SK-N-SH (cell line): Measurements from ENCODE around the gene HTT. TPM values are rescaled to one million over a fixed set of nuclear protein-coding genes. Genes with fewer than 3 reads are reported as not detected.

ENCODE experiments used
- CTCF ChIA-PET: fragments of 300-600, 350-600 bp; formaldehyde crosslinking; extraction: SDS; loops from one replicate; lab custom pipeline; 2021; lab: Yijun Ruan, JAX
- POLR2A ChIA-PET: fragments of 350-600 bp; sonication (Branson Sonifier 250); formaldehyde crosslinking; extraction: SDS; loops from one replicate; lab custom pipeline; 2020; ENCODE audit warnings: antibody characterized with exemption, inconsistent platforms; lab: Yijun Ruan, JAX
- DNase-seq: peaks from one replicate; pipeline ENCODE4 v3.0.0; 2012
- H2AFZ ChIP-seq: fragments of 200-600 bp; sonication (generic); 2 replicates; pipeline ENCODE4 v1.8.1; 2016; ENCODE audit warnings: antibody characterized with exemption, mild to moderate bottlenecking, low read depth
- H3F3A ChIP-seq: fragments of 200-600 bp; sonication (generic); replicated peaks from 2 replicates; pipeline ENCODE3; 2016; ENCODE audit warnings: antibody characterized with exemption, mild to moderate bottlenecking; ENCODE audit not compliant: insufficient read depth
- H3K27ac ChIP-seq, 2 experiments: fragments of 200-500 bp in 1 of 2; fragments of 200-600 bp in 1 of 2; sonication (Bioruptor generic) in 1 of 2; sonication (generic), shearing (Covaris generic) in 1 of 2; 2 replicates each; pipeline versions ENCODE4 v1.5.1 to v1.6.1; 2014 to 2016; ENCODE audit warnings: low read depth in 2 of 2, inconsistent platforms in 1 of 2, low read length in 1 of 2, mild to moderate bottlenecking in 1 of 2, mixed read lengths in 1 of 2
- H3K27me3 ChIP-seq: fragments of 200-600 bp; sonication (generic), shearing (Covaris generic); 2 replicates; pipeline ENCODE4 v1.6.1; 2016; ENCODE audit warnings: mixed run types; ENCODE audit not compliant: insufficient read depth
- H3K36me3 ChIP-seq, 2 experiments: fragments of 200-500 bp in 1 of 2; fragments of 200-600 bp in 1 of 2; sonication (Bioruptor generic) in 1 of 2; sonication (generic) in 1 of 2; replicated peaks in 1 of 2; 2 replicates each; pipeline versions ENCODE3 to v1.5.1; 2014 to 2016; ENCODE audit warnings: low read length in 1 of 2, mild to moderate bottlenecking in 1 of 2; ENCODE audit not compliant: insufficient read depth in 2 of 2, control insufficient read depth in 1 of 2
- H3K4me1 ChIP-seq, 2 experiments: fragments of 200-500 bp in 1 of 2; fragments of 200-600 bp in 1 of 2; sonication (Bioruptor generic) in 1 of 2; sonication (generic), shearing (Covaris generic) in 1 of 2; 2 replicates each; pipeline versions ENCODE4 v1.5.1 to v1.6.1; 2014 to 2016; ENCODE audit warnings: low read depth in 1 of 2, low read length in 1 of 2, mixed run types in 1 of 2; ENCODE audit not compliant: insufficient read depth in 2 of 2, control insufficient read depth in 1 of 2
- H3K4me2 ChIP-seq: fragments of 200-600 bp; sonication (generic), shearing (Covaris generic); 2 replicates; pipeline ENCODE4 v1.6.1; 2017; ENCODE audit warnings: mixed run types
- H3K4me3 ChIP-seq, 2 experiments: fragments of 200-500 bp in 1 of 2; fragments of 200-600 bp in 1 of 2; sonication (Bioruptor generic) in 1 of 2; sonication (generic), shearing (Covaris generic) in 1 of 2; 2 replicates each; pipeline versions ENCODE4 v1.5.1 to v1.8.1; 2014 to 2016; ENCODE audit warnings: low read depth in 2 of 2, inconsistent platforms in 1 of 2, low read length in 1 of 2, mild to moderate bottlenecking in 1 of 2, mixed read lengths in 1 of 2, moderate library complexity in 1 of 2
- H3K79me2 ChIP-seq: fragments of 200-600 bp; sonication (generic); 2 replicates; pipeline ENCODE4 v1.8.1; 2017; ENCODE audit warnings: mild to moderate bottlenecking; ENCODE audit not compliant: insufficient read depth
- H3K9ac ChIP-seq: fragments of 200-600 bp; sonication (generic); 2 replicates; pipeline ENCODE4 v1.6.1; 2017; ENCODE audit warnings: mixed run types
- H3K9me2 ChIP-seq: fragments of 200-600 bp; sonication (generic); 2 replicates; pipeline ENCODE4 v1.6.1; 2017; ENCODE audit warnings: mixed run types
- H3K9me3 ChIP-seq: fragments of 200-600 bp; sonication (generic); 2 replicates; pipeline ENCODE4 v1.6.1; 2017; ENCODE audit warnings: mixed run types, mild to moderate bottlenecking, moderate library complexity
- H4K20me1 ChIP-seq: fragments of 200-600 bp; sonication (generic); 2 replicates; pipeline ENCODE4 v1.6.1; 2017; ENCODE audit warnings: mild to moderate bottlenecking, mixed run types; ENCODE audit not compliant: insufficient read depth
- CHD2 ChIP-seq: fragments of 150-350 bp; IDR thresholded peaks from 2 replicates; pipeline ENCODE4 v1.6.1; 2018; ENCODE audit warnings: low read length; ENCODE audit not compliant: partially characterized antibody
- EP300 ChIP-seq, 2 experiments: IDR thresholded peaks; 2 replicates each; pipeline versions ENCODE4 v1.4.0 to v1.6.1; 2012; ENCODE audit warnings: borderline replicate concordance in 1 of 2, low read depth in 1 of 2, low read length in 1 of 2
- EZH2phosphoT487 ChIP-seq: fragments of 200-600 bp; sonication (generic); IDR thresholded peaks from 2 replicates; pipeline ENCODE4 v1.6.1; 2017; ENCODE audit warnings: low read depth, mixed run types, mild to moderate bottlenecking, antibody characterized with exemption, moderate library complexity, borderline replicate concordance
- FOXJ3 ChIP-seq: sonication (generic); formaldehyde crosslinking; IDR thresholded peaks from 2 replicates; pipeline ENCODE4 v1.5.1; 2020; ENCODE audit warnings: mild to moderate bottlenecking, missing genetic modification reagents
- GABPA ChIP-seq: IDR thresholded peaks from 2 replicates; pipeline ENCODE4 v1.4.0; 2012; ENCODE audit warnings: low read depth, mild to moderate bottlenecking
- JUND ChIP-seq: IDR thresholded peaks from 2 replicates; pipeline ENCODE4 v1.4.0; 2012
- MXI1 ChIP-seq: IDR thresholded peaks from 2 replicates; pipeline ENCODE4 v1.6.1; 2012; ENCODE audit warnings: mild to moderate bottlenecking, low read depth, low read length, improper control_type of control experiment
- RCOR1 ChIP-seq: fragments of 150-350 bp; IDR thresholded peaks from 2 replicates; pipeline ENCODE4 v1.6.1; 2017; ENCODE audit warnings: antibody characterized with exemption, low read length
- RXRA ChIP-seq: IDR thresholded peaks from 2 replicates; pipeline ENCODE4 v1.4.0; 2012; ENCODE audit warnings: low read depth, mild to moderate bottlenecking, borderline replicate concordance
- SIN3A ChIP-seq: IDR thresholded peaks from 2 replicates; pipeline ENCODE4 v1.6.1; 2012; ENCODE audit warnings: low read depth, mild to moderate bottlenecking, low read length, moderate library complexity, borderline replicate concordance
- SMC3 ChIP-seq: IDR thresholded peaks from 2 replicates; pipeline ENCODE4 v1.6.1; 2012; ENCODE audit warnings: low read depth, low read length, improper control_type of control experiment
- TCF12 ChIP-seq: IDR thresholded peaks from 2 replicates; pipeline ENCODE4 v1.4.0; 2012
- TEAD4 ChIP-seq: IDR thresholded peaks from 2 replicates; pipeline ENCODE4 v1.4.0; 2012; ENCODE audit warnings: mild to moderate bottlenecking, borderline replicate concordance; ENCODE audit not compliant: insufficient read depth
- WGBS: methylation state at CpG from one replicate; pipeline ENCODE4 v1.1.6; 2017; ENCODE audit warnings: low lambda C conversion rate; 5-methylcytosine and 5-hydroxymethylcytosine counted together
- polyA plus RNA-seq, 3 experiments: library from polyadenylated mRNA; depleted of rRNA; stranded (reverse); fragments of >200 nt; gene quantifications; 2 replicates each; pipeline ENCODE4 v1.2.3, GENCODE V29; 2012
- TF ChIP-seq, protein P1 (sequence below): IDR thresholded peaks from 2 replicates; pipeline ENCODE4 v1.6.1; 2012; ENCODE audit warnings: mild to moderate bottlenecking, low read depth, low read length, moderate library complexity
- TF ChIP-seq, protein P2 (sequence below): fragments of 150-350 bp; IDR thresholded peaks from 2 replicates; pipeline ENCODE4 v1.6.1; 2016; ENCODE audit warnings: mild to moderate bottlenecking, low read depth, low read length
- TF ChIP-seq, protein P3 (sequence below): fragments of 200-600 bp; sonication (generic); IDR thresholded peaks from 2 replicates; pipeline ENCODE4 v1.6.1; 2017; ENCODE audit warnings: antibody characterized with exemption, mild to moderate bottlenecking, moderate library complexity

HTT gene
- polyA plus RNA-seq, 1 of the 3 experiments (the other 2 are of a cell fraction) = 11.3 TPM

DNA sequence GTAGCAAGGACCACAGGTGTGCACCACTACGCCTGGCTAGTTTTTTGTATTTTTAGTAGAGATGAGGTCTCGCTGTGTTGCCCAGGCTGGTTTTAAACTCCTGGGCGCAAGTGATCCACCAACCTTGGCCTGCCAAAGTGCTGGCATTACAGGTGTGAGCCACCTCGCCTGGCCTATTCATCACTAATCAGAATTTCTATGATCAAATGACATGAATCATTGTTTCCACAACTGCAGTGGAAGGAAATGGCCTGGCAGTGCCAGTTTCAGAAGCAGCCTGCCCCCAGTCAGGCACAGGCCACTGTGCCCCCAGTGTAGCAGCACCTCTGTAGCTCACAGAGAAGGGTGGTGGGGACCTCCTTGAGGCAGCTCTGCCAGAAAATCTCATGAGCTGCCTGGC lies 108.5 kb downstream of the HTT start:
- no peak for DNase-seq
- H3K36me3 ChIP-seq = peaks cover 46% of the 10 kb centered on the region in 2 experiments
- POLR2A ChIA-PET = no interaction called here
- no peak overlapping the region for H3K4me2 ChIP-seq
- H3K4me3 ChIP-seq = no peak overlapping the region
- H4K20me1 ChIP-seq = no peaks in the 10 kb centered on the region
- H3K9ac ChIP-seq = no peak overlapping the region
- WGBS = 98% methylated on average over 4 of the region's 4 CpGs
- H2AFZ ChIP-seq = no peak overlapping the region
- no peaks in the 10 kb centered on the region for H3K9me3 ChIP-seq
- no peaks in the 10 kb centered on the region for H3K79me2 ChIP-seq
- H3F3A ChIP-seq = no peaks in the 10 kb centered on the region
- CTCF ChIA-PET = interaction anchor here (1.0 kb wide), 1 partner anchor 75 kb away, joined by 4 read pairs; no protein-coding TSS in a partner anchor
- H3K27me3 ChIP-seq = no peaks in the 10 kb centered on the region
- no peaks in the 10 kb centered on the region for H3K9me2 ChIP-seq
- no peak overlapping the region for H3K27ac ChIP-seq
- H3K4me1 ChIP-seq = no peaks in the 10 kb centered on the region; a peak in 1 of 4 replicates
- TF ChIP-seq, protein P1, sequence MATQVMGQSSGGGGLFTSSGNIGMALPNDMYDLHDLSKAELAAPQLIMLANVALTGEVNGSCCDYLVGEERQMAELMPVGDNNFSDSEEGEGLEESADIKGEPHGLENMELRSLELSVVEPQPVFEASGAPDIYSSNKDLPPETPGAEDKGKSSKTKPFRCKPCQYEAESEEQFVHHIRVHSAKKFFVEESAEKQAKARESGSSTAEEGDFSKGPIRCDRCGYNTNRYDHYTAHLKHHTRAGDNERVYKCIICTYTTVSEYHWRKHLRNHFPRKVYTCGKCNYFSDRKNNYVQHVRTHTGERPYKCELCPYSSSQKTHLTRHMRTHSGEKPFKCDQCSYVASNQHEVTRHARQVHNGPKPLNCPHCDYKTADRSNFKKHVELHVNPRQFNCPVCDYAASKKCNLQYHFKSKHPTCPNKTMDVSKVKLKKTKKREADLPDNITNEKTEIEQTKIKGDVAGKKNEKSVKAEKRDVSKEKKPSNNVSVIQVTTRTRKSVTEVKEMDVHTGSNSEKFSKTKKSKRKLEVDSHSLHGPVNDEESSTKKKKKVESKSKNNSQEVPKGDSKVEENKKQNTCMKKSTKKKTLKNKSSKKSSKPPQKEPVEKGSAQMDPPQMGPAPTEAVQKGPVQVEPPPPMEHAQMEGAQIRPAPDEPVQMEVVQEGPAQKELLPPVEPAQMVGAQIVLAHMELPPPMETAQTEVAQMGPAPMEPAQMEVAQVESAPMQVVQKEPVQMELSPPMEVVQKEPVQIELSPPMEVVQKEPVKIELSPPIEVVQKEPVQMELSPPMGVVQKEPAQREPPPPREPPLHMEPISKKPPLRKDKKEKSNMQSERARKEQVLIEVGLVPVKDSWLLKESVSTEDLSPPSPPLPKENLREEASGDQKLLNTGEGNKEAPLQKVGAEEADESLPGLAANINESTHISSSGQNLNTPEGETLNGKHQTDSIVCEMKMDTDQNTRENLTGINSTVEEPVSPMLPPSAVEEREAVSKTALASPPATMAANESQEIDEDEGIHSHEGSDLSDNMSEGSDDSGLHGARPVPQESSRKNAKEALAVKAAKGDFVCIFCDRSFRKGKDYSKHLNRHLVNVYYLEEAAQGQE = no peak
- TF ChIP-seq GABPA (no peak), RCOR1 (no peak), EP300 (IDR thresholded peaks at IDR 0.05; ENCODE audit: borderline replicate concordance in 1 of 2, low read depth in 1 of 2, low read length in 1 of 2) (no peak), CHD2 (no peak), RXRA (no peak), TCF12 (no peak), SIN3A (no peak)
- TF ChIP-seq, protein P2, sequence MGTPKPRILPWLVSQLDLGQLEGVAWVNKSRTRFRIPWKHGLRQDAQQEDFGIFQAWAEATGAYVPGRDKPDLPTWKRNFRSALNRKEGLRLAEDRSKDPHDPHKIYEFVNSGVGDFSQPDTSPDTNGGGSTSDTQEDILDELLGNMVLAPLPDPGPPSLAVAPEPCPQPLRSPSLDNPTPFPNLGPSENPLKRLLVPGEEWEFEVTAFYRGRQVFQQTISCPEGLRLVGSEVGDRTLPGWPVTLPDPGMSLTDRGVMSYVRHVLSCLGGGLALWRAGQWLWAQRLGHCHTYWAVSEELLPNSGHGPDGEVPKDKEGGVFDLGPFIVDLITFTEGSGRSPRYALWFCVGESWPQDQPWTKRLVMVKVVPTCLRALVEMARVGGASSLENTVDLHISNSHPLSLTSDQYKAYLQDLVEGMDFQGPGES = no peak
- TF ChIP-seq, protein P3, sequence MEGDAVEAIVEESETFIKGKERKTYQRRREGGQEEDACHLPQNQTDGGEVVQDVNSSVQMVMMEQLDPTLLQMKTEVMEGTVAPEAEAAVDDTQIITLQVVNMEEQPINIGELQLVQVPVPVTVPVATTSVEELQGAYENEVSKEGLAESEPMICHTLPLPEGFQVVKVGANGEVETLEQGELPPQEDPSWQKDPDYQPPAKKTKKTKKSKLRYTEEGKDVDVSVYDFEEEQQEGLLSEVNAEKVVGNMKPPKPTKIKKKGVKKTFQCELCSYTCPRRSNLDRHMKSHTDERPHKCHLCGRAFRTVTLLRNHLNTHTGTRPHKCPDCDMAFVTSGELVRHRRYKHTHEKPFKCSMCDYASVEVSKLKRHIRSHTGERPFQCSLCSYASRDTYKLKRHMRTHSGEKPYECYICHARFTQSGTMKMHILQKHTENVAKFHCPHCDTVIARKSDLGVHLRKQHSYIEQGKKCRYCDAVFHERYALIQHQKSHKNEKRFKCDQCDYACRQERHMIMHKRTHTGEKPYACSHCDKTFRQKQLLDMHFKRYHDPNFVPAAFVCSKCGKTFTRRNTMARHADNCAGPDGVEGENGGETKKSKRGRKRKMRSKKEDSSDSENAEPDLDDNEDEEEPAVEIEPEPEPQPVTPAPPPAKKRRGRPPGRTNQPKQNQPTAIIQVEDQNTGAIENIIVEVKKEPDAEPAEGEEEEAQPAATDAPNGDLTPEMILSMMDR = no peak

DNA sequence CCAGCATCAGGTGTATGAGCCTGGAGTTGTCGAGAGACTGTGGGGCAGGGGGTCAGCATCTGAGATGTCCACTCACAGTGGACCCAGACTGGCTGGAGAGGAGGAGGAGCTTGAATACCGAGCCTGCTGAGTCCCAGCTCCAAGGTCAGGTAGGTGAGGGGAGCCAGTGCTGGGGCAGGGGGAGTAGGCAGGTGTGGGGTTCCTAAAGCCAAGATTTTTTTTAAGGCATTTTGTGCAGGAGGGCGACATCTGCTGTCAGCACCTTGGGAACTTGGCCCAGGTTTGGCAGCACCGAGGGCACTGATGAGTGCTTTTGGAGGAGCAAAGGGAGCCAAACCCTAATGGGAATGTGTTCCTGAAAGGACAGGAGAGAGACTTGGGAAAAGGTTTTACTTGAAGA lies 110.2 kb downstream of the HTT start:
- H3K27me3 ChIP-seq = no peaks in the 10 kb centered on the region
- WGBS = 89% methylated on average over 4 of the region's 4 CpGs
- H3K79me2 ChIP-seq = no peaks in the 10 kb centered on the region
- no peak overlapping the region for H3K4me2 ChIP-seq
- H3K4me1 ChIP-seq = no peaks in the 10 kb centered on the region; a peak in 1 of 4 replicates
- H3K9me3 ChIP-seq = no peaks in the 10 kb centered on the region
- H4K20me1 ChIP-seq = no peaks in the 10 kb centered on the region
- H3K9me2 ChIP-seq = no peaks in the 10 kb centered on the region
- no peak for DNase-seq
- H3K36me3 ChIP-seq = peaks cover 48% of the 10 kb centered on the region in 2 experiments
- no peak overlapping the region for H3K4me3 ChIP-seq
- no peak overlapping the region for H2AFZ ChIP-seq
- ChIA-PET POLR2A (no interaction called here), CTCF (interaction anchor here (0.8 to 1.3 kb wide), 2 partner anchors 8 to 9 kb away, joined by 3 read pairs; no protein-coding TSS in a partner anchor)
- no peak overlapping the region for H3K27ac ChIP-seq
- H3K9ac ChIP-seq = no peak overlapping the region
- H3F3A ChIP-seq = no peaks in the 10 kb centered on the region
- TF ChIP-seq TEAD4 (no peak), MXI1 (no peak), SMC3 (no peak), TCF12 (no peak), RCOR1 (no peak), SIN3A (no peak), CHD2 (no peak), JUND (no peak), RXRA (no peak), FOXJ3 (CRISPR knock-in tag) (no peak), EZH2phosphoT487 (no peak)
- TF ChIP-seq, protein P2 = no peak
